ENCODE results near the gene FKBP5.

DNA sequence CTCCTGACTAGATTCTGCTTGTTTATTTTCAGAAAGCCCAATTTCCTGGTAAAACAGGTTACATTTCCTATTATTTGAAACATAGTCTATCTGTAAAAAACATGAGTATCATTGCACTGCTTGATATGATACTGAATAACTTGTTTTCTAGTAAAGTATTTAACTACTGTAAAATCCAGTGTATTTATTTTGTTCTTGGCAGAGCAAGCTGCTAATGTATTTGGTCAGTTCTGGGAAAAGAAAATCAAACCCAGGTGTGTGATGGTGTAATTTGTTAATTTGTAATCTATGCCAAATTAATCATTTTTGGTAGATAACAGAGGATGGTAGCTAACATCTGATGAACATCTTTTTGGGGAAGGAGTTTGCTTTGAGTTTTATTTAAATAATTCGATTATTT is 50.8 kb downstream of the FKBP5 start:
- no peak for TF ChIP-seq POLR2A (IDR thresholded peaks at IDR 0.05; ENCODE audit: low read length)
- TF ChIP-seq GATA1 (IDR thresholded peaks at IDR 0.05; ENCODE audit: low read depth, low read length): no peak
